GM12892 (cell line): ENCODE results near the gene TM4SF20.

ENCODE experiments used
- POLR2A ChIP-seq: IDR thresholded peaks from 2 replicates; pipeline ENCODE4 v1.6.1; 2011; ENCODE audit warnings: low read depth, low read length, control low read depth
- POLR2AphosphoS5 ChIP-seq: IDR thresholded peaks from 2 replicates; pipeline ENCODE4 v1.6.1; 2011; ENCODE audit warnings: low read depth, low read length, control low read depth
- TAF1 ChIP-seq: IDR thresholded peaks from 2 replicates; pipeline ENCODE4 v1.6.1; 2011; ENCODE audit warnings: low read depth, mild to moderate bottlenecking, control low read depth, low read length, borderline replicate concordance

DNA sequence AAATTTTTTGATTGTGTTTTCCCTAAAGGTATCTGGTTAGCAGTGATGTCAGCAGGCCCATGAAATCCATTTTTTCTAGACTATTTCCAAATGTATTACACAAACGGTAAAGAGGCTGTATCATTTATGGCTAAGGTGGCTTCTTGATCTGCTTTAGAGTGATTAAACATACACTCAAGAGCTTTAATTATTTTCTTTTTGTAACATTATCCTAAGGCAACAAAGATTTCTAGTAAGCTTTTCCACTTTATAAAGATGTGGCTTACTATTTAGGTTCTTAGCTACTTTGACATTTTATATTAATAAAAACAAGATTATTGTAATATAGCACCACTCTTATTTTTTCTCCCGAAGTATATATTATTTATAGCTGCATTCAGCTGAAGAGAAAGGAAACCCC, 37.6 kb downstream of the TM4SF20 start:
- TF ChIP-seq POLR2AphosphoS5 (no peak), TAF1 (no peak), POLR2A (no peak)
